Parathyroid adenoma (tissue), 2 donors: ENCODE results near the gene ZNHIT6.

Experiments used
- H2AFZ ChIP-seq: fragments of 300-600 bp; sonication (generic); one replicate; pipeline ENCODE4 v1.7.0; 2017; ENCODE audit warnings: antibody characterized with exemption, mild to moderate bottlenecking
- H3K27ac ChIP-seq: fragments of 300-600 bp; sonication (generic); one replicate; pipeline ENCODE4 v1.7.0; 2017
- H3K27me3 ChIP-seq: fragments of 300-600 bp; sonication (generic); one replicate; pipeline ENCODE4 v1.7.0; 2017; ENCODE audit warnings: low read length; ENCODE audit not compliant: control insufficient read depth, insufficient read depth
- H3K36me3 ChIP-seq: fragments of 300-600 bp; sonication (generic); one replicate; pipeline ENCODE4 v1.7.0; 2017; ENCODE audit warnings: low read length; ENCODE audit not compliant: control insufficient read depth, insufficient read depth
- H3K4me1 ChIP-seq: fragments of 300-600 bp; sonication (generic); one replicate; pipeline ENCODE4 v1.7.0; 2017; ENCODE audit warnings: control low read depth
- H3K4me2 ChIP-seq: fragments of 300-600 bp; sonication (generic); one replicate; pipeline ENCODE4 v1.7.0; 2017; ENCODE audit warnings: low read length
- H3K4me3 ChIP-seq: fragments of 300-600 bp; sonication (generic); one replicate; pipeline ENCODE4 v1.7.0; 2017; ENCODE audit warnings: low read depth, low read length
- H3K79me2 ChIP-seq: fragments of 300-600 bp; sonication (generic); one replicate; pipeline ENCODE4 v1.7.0; 2017; ENCODE audit warnings: control low read depth
- H3K9ac ChIP-seq: fragments of 300-600 bp; sonication (generic); one replicate; pipeline ENCODE4 v1.7.0; 2017; ENCODE audit warnings: mild to moderate bottlenecking
- H3K9me3 ChIP-seq: fragments of 300-600 bp; sonication (generic); one replicate; pipeline ENCODE4 v1.7.0; 2017; ENCODE audit warnings: low read length; ENCODE audit not compliant: control insufficient read depth
- TF ChIP-seq, protein P1 (sequence below): fragments of 300-600 bp; sonication (generic); IDR thresholded peaks from one replicate; pipeline ENCODE4 v1.7.0; 2017; ENCODE audit warnings: antibody characterized with exemption, mild to moderate bottlenecking
- donor health status: primary hyperparathyroidism.

The ZNHIT6 gene

DNA sequence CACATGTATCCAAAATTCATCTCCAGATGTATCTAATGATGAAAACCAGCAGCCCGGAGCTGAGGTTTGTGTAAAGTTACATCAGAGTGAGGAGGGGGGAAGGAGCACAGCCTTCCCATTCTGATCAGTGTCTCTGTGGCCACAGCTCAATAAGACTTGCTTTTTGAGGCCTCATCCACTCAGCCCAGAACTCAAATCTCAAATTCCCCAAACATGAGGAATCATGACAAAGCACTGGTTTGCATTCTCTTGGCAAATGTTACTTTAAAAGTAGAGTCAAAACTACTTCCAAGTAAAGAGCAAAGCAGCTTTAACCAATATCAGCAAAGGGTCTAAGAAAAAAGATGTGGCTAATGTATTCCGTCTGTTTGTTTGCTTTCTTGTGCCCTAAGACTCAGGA lies 96.8 kb downstream of the ZNHIT6 start:
- Histone ChIP-seq H3K4me1 (no peaks in the 10 kb centered on the region), H3K27ac (no peak overlapping the region), H2AFZ (no peak overlapping the region), H3K27me3 (no peaks in the 10 kb centered on the region), H3K9me3 (no peaks in the 10 kb centered on the region), H3K9ac (no peak overlapping the region), H3K79me2 (no peaks in the 10 kb centered on the region), H3K4me2 (no peak overlapping the region), H3K36me3 (no peaks in the 10 kb centered on the region), H3K4me3 (no peak overlapping the region)
- TF ChIP-seq, protein P1, sequence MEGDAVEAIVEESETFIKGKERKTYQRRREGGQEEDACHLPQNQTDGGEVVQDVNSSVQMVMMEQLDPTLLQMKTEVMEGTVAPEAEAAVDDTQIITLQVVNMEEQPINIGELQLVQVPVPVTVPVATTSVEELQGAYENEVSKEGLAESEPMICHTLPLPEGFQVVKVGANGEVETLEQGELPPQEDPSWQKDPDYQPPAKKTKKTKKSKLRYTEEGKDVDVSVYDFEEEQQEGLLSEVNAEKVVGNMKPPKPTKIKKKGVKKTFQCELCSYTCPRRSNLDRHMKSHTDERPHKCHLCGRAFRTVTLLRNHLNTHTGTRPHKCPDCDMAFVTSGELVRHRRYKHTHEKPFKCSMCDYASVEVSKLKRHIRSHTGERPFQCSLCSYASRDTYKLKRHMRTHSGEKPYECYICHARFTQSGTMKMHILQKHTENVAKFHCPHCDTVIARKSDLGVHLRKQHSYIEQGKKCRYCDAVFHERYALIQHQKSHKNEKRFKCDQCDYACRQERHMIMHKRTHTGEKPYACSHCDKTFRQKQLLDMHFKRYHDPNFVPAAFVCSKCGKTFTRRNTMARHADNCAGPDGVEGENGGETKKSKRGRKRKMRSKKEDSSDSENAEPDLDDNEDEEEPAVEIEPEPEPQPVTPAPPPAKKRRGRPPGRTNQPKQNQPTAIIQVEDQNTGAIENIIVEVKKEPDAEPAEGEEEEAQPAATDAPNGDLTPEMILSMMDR = no peak

DNA sequence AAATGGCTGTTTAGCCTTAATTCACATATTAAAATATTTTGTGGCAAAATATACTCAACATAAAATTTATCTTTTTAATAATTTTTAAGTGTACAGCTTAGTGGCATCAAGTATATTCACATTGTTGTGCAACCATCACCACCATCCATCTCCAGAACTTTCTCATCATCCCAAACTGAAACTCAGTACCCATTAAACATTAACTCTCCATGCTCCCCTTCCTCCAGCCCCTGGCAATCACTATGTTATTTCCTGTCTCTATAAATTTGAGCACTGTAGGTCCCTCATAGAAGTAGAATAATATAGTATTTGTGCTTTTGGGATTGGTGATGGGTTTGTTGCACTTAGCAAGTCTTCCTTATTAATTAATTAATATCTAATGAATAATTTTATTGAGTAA lies 98.3 kb downstream of the ZNHIT6 start:
- Histone ChIP-seq H3K4me2 (no peak overlapping the region), H3K4me3 (no peak overlapping the region), H3K9ac (no peak overlapping the region), H3K36me3 (no peaks in the 10 kb centered on the region), H3K4me1 (no peaks in the 10 kb centered on the region), H3K27ac (no peak overlapping the region), H3K27me3 (no peaks in the 10 kb centered on the region), H2AFZ (no peak overlapping the region), H3K79me2 (no peaks in the 10 kb centered on the region), H3K9me3 (no peaks in the 10 kb centered on the region)
- TF ChIP-seq, protein P1 = no peak

DNA sequence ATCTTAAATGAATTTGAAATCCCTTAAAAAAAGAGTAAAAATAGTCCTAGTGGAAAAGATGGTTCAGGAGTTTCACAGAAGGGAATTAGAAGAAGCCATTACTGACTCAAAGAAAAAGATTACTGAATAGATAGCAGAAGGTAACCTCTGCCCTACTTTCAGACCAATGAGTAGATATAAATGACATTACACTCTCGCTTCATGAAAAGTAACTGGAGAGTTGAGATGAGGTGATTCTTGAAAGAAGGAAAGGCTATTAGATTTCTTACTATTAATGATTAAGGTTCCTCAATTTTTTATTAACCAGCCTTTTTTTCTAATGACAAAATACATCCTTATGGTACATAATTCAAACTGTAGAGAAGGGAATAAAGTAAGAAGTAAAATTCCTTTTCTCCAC lies 99.4 kb downstream of the ZNHIT6 start:
- Histone ChIP-seq H3K9me3 (no peaks in the 10 kb centered on the region), H3K4me3 (no peak overlapping the region), H3K9ac (no peak overlapping the region), H3K36me3 (no peaks in the 10 kb centered on the region), H3K4me2 (no peak overlapping the region), H3K27ac (no peak overlapping the region), H3K79me2 (no peaks in the 10 kb centered on the region), H2AFZ (no peak overlapping the region), H3K4me1 (no peaks in the 10 kb centered on the region), H3K27me3 (no peaks in the 10 kb centered on the region)
- TF ChIP-seq, protein P1 = no peak

DNA sequence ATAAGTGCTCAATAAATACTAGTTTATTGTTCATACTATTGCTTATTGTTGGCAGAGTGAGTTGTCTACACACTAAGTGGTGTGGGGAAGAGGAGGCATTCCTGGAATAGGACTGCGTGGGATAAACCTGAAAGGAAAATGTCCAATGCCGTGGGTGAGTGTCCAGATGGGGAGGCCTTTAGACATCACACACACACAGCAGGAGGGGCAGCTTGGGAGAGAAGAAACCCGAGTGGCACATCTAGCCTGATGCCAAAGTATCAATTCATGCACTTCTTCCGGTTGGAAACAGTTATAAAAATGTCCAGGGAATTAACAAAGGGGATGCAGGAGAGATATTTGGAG lies 100.3 kb downstream of the ZNHIT6 start:
- Histone ChIP-seq H2AFZ (no peak overlapping the region), H3K36me3 (no peaks in the 10 kb centered on the region), H3K4me2 (no peak overlapping the region), H3K4me3 (no peak overlapping the region), H3K9me3 (no peaks in the 10 kb centered on the region), H3K27me3 (no peaks in the 10 kb centered on the region), H3K9ac (no peak overlapping the region), H3K27ac (no peak overlapping the region), H3K79me2 (no peaks in the 10 kb centered on the region), H3K4me1 (no peaks in the 10 kb centered on the region)
- TF ChIP-seq, protein P1 = no peak

DNA sequence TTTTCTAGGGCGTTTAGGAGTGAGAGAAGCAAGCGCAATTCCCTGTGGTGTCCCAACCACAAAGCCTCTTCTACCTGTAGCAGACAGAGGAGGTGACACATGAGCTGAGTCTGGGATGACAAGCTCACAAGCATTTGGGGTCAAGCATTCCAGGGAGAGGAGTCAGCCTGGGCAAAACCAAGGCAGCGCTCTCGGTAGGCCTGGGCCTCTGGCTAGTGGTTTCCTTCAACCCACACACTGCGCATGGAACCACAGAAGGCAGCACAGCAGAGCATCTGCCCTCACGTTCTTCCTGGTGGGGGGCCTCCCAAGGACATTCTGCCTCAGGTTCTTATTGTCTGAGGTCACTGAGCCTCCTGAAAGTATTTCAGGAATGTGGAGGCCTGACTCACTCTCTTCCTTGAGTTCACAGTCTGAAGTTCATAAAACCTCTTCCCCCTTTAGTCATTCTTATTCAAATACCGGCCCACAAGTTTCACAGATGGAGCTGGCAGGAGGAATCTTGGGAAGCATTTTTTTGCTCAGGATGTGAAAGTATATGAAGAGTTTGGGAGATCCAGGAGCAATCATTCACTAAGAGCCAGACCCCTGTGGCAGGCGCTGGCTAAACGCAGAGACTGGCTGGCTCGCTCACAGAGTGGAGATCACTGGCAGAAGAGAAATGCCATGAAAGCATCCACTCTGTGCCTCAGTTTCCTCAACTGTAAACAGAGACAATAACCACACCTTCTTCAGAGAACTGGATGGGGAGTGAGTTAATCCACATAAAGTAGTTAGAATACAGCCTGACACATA lies 100.9 kb downstream of the ZNHIT6 start:
- Histone ChIP-seq H3K27me3 (no peaks in the 10 kb centered on the region), H3K4me1 (no peaks in the 10 kb centered on the region), H3K9ac (no peak overlapping the region), H3K27ac (no peak overlapping the region), H3K9me3 (no peaks in the 10 kb centered on the region), H3K4me2 (no peak overlapping the region), H2AFZ (no peak overlapping the region), H3K36me3 (no peaks in the 10 kb centered on the region), H3K4me3 (no peak overlapping the region), H3K79me2 (no peaks in the 10 kb centered on the region)
- TF ChIP-seq, protein P1 = no peak
